KOPT-K1 (cell line): ENCODE data around the gene NUP43.
"Not testable (repeated sequence)": the region's sequence is repeated elsewhere in the genome, so short reads cannot be mapped to it uniquely, and the experiment has no call there.

Experiments
- H3K27ac ChIP-seq: fragments of 200-600 bp; sonication (generic); 2 replicates; pipeline ENCODE4 v1.5.1; 2016; ENCODE audit warnings: antibody characterized with exemption, mild to moderate bottlenecking, low read depth, low read length; ENCODE audit not compliant: poor library complexity, severe bottlenecking
- H3K36me3 ChIP-seq: fragments of 200-600 bp; sonication (generic); 2 replicates; pipeline ENCODE4 v1.5.1; 2017; ENCODE audit warnings: antibody characterized with exemption, mild to moderate bottlenecking, low read length, moderate library complexity; ENCODE audit not compliant: insufficient read depth
- H3K9me3 ChIP-seq: fragments of 200-600 bp; sonication (generic); 2 replicates; pipeline ENCODE4 v1.5.1; 2017; ENCODE audit warnings: antibody characterized with exemption, low read length, mild to moderate bottlenecking; ENCODE audit not compliant: insufficient read depth, poor library complexity, severe bottlenecking

Gene NUP43

GRCh38 chr6:149753374-149753637 is 7.0 kb upstream of the NUP43 start:
- peaks cover 14% of the 10 kb centered on the region for H3K36me3 ChIP-seq
- H3K27ac ChIP-seq, H3K9me3 ChIP-seq: not testable (repeated sequence)

- Histone ChIP-seq H3K9me3 (no peaks in the 10 kb centered on the region), H3K27ac (no peak overlapping the region), H3K36me3 (peaks cover 14% of the 10 kb centered on the region)
Measured at GRCh38 chr6:149752600-149753373, 6.5 kb upstream of the NUP43 start.

- peaks cover 11% of the 10 kb centered on the region for H3K36me3 ChIP-seq
- H3K27ac ChIP-seq, H3K9me3 ChIP-seq: not testable (repeated sequence)
Measured at GRCh38 chr6:149751920-149752319, 5.6 kb upstream of the NUP43 start.

GRCh38 chr6:149751239-149751638 is 4.9 kb upstream of the NUP43 start:
- Histone ChIP-seq H3K9me3 (no peaks in the 10 kb centered on the region), H3K27ac (no peak overlapping the region), H3K36me3 (peaks cover 9% of the 10 kb centered on the region)

- peak overlapping the region; percentile 91 for H3K27ac ChIP-seq
- peaks cover 9% of the 10 kb centered on the region for H3K36me3 ChIP-seq
- no peaks in the 10 kb centered on the region for H3K9me3 ChIP-seq
Measured at GRCh38 chr6:149750136-149750609, 3.8 kb upstream of the NUP43 start.

- H3K36me3 ChIP-seq = peaks cover 9% of the 10 kb centered on the region
- H3K27ac ChIP-seq = peak within 1 kb of the TSS; percentile 91
- no peaks in the 10 kb centered on the region for H3K9me3 ChIP-seq
Measured at GRCh38 chr6:149749594-149750135, 3.3 kb upstream of the NUP43 start, which contains the start of gene PCMT1. Gene PCMT1, plus strand, starts transcription at chr6:149749741. Its CDS starts 161 bp downstream, at chr6:149749902.

GRCh38 chr6:149749082-149749593 is 2.8 kb upstream of the NUP43 start:
- H3K9me3 ChIP-seq, H3K36me3 ChIP-seq: not testable (repeated sequence)
- H3K27ac ChIP-seq = peak overlapping the region; percentile 91

- peak overlapping the region; percentile 73 for H3K27ac ChIP-seq
- H3K9me3 ChIP-seq = not testable (repeated sequence)
- peaks cover 36% of the 10 kb centered on the region for H3K36me3 ChIP-seq
Measured at GRCh38 chr6:149745252-149745651, 1.1 kb downstream of the NUP43 start.

GRCh38 chr6:149734915-149735314 is 11.4 kb downstream of the NUP43 start:
- peaks cover 97% of the 10 kb centered on the region for H3K36me3 ChIP-seq
- no peak overlapping the region for H3K27ac ChIP-seq
- H3K9me3 ChIP-seq = no peaks in the 10 kb centered on the region

GRCh38 chr6:149733089-149733720 is 13.1 kb downstream of the NUP43 start:
- Histone ChIP-seq H3K27ac (no peak overlapping the region), H3K36me3 (peaks cover 97% of the 10 kb centered on the region), H3K9me3 (no peaks in the 10 kb centered on the region)

- Histone ChIP-seq H3K36me3 (peaks cover 96% of the 10 kb centered on the region), H3K9me3 (no peaks in the 10 kb centered on the region), H3K27ac (no peak overlapping the region)
Measured at GRCh38 chr6:149729824-149730223, 16.5 kb downstream of the NUP43 start.

GRCh38 chr6:149728499-149729234 is 17.7 kb downstream of the NUP43 start:
- H3K27ac ChIP-seq = no peak overlapping the region
- peaks cover 97% of the 10 kb centered on the region for H3K36me3 ChIP-seq
- H3K9me3 ChIP-seq = no peaks in the 10 kb centered on the region

- H3K36me3 ChIP-seq = peaks cover 97% of the 10 kb centered on the region
- no peaks in the 10 kb centered on the region for H3K9me3 ChIP-seq
- H3K27ac ChIP-seq = no peak overlapping the region
Measured at GRCh38 chr6:149727793-149728498, 18.4 kb downstream of the NUP43 start.

GRCh38 chr6:149725785-149726184 is 20.5 kb downstream of the NUP43 start:
- H3K9me3 ChIP-seq = no peaks in the 10 kb centered on the region
- no peak overlapping the region for H3K27ac ChIP-seq
- H3K36me3 ChIP-seq = peaks cover 85% of the 10 kb centered on the region
